Hepatocyte (in vitro differentiated cells): ENCODE data around the gene CACNG5.

ENCODE experiments used
- CTCF ChIP-seq: fragments of 200-600 bp; sonication (generic); IDR thresholded peaks from 2 replicates; pipeline ENCODE4 v1.5.1; 2016; ENCODE audit warnings: antibody characterized with exemption, mild to moderate bottlenecking; ENCODE audit not compliant: poor library complexity
- EZH2phosphoT487 ChIP-seq: fragments of 200-600 bp; sonication (generic); IDR thresholded peaks from one replicate; pipeline ENCODE4 v1.6.1; 2018; ENCODE audit warnings: antibody characterized with exemption, mild to moderate bottlenecking, low read depth, moderate library complexity; ENCODE audit not compliant: unreplicated experiment, severe bottlenecking

DNA sequence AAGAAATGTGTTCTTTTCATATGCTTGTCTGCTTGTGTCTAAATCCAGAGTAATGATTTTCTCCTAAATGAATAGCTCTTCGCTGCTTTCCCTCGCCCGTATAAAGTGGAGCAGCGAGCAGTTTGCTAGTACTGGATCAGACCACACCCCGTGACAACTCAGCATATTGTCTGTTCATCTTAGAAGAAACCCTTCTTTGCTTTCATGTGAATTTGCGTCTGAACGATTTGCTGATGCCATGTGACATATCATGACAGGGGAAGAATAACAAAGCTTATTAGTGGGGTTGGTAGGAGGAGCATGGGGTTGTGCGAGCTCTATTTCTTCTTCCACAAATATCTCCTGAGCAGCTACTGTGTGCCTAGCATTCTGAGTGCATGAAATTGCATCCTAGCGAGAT lies 85.5 kb downstream of the CACNG5 start:
- TF ChIP-seq CTCF, result no peak
- TF ChIP-seq EZH2phosphoT487, result no peak
